Measurements from ENCODE around the gene SLC47A2.

The SLC47A2 gene

DNA sequence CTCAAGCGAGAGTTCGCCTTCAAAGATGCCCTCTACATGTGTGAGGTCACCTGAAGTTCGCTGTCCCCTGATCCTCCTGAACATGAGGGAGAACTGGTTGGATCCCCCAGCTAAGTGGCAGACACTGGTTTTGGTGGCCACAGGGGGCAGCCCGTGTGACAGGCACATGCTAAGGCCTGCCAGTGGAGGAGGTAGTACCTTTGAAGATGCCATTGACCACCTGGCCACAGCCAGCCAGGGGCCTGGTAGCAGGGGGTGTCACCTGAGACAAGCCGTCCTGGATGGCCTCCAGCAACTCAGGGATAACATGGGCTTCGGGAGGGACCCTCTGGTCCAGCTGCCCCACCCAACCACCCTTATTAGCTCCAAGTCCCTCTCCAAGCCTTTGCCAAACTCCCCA lies 39.0 kb upstream of the SLC47A2 start:
- 92% methylated on average over 6 of the region's 6 CpGs for WGBS
- H3K27ac ChIP-seq (ENCODE audit: low read depth, low read length), result no peak overlapping the region
- H3K27me3 ChIP-seq (ENCODE audit: insufficient read depth, low read length), result no peaks in the 10 kb centered on the region
- H3K9me3 ChIP-seq (ENCODE audit: insufficient read depth, low read depth, low read length), result no peaks in the 10 kb centered on the region
- H3K9ac ChIP-seq (ENCODE audit: low read depth, low read length), result no peak overlapping the region
- no peaks in the 10 kb centered on the region for H3K4me1 ChIP-seq (ENCODE audit: insufficient read depth, low read length)
- no peaks in the 10 kb centered on the region for H3K36me3 ChIP-seq (ENCODE audit: insufficient read depth, low read length)
- H3K4me3 ChIP-seq (ENCODE audit: low read length), result no peak overlapping the region

DNA sequence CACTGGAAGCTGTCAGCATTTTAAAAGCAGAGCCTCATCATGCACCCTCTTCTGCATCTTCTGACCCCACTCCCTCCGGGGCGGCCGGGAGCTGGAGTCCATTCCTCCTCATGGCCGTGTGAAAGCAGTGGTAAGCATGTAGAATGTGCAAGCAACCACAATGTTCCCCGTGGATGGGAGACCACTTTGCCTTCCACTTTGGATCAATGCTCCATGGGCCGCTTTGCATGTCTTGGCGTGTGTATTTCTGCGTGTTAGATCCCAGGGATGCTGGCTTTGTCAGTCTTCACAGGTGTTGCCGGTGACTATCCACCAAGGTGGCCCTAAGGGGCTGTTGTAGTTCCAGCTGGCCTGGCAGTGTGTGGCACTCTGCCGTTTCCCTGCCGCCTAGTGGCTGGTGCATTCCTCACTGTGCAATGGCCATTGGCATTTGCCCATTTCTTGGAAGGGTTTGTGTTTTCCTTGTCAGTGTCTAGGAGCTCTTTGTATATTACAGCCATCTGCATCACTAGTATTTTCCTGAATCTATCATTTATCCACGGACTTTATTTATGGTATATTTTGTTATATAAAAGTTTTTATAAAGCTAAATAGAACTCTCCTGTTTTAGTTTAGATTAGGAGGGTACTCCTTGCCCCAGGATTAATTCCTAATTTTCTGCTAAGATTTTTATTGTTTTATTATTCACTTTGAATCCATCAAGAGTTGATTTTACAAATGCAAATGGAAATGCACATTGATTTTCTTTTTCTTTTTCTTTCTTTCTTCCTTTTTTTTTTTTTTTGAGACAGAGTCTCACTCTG lies 37.5 kb upstream of the SLC47A2 start:
- H3K27me3 ChIP-seq (ENCODE audit: insufficient read depth, low read length), result no peaks in the 10 kb centered on the region
- H3K4me3 ChIP-seq (ENCODE audit: low read length), result no peak overlapping the region
- no peak overlapping the region for H3K27ac ChIP-seq (ENCODE audit: low read depth, low read length)
- H3K36me3 ChIP-seq (ENCODE audit: insufficient read depth, low read length), result no peaks in the 10 kb centered on the region
- no peaks in the 10 kb centered on the region for H3K4me1 ChIP-seq (ENCODE audit: insufficient read depth, low read length)
- H3K9me3 ChIP-seq (ENCODE audit: insufficient read depth, low read depth, low read length), result no peaks in the 10 kb centered on the region
- 88% methylated on average over 11 of the region's 12 CpGs for WGBS
- no peak overlapping the region for H3K9ac ChIP-seq (ENCODE audit: low read depth, low read length)

DNA sequence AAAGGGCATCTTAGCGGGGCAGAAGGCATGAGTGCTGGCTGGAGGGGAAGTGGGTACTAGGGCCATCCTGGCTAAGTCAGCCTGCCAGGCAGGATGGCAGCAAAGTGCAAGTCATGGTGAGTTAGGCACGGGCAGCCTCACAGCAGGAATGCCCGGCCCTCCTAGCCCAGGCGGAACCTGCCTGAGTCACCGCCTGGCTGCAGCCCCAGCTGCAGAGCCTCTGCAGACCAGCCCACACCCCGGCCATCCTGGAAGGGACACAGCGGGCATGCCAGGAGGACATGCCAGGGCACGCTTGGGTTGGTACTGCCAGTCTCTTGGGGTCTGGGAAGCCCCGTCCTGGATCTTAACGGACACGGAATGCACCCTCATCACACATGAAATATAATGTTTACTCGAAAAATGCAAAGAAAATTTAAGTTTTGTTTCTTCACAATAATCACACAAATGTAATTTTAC lies 36.7 kb upstream of the SLC47A2 start:
- Histone ChIP-seq H3K4me3 (ENCODE audit: low read length) (no peak overlapping the region), H3K27me3 (ENCODE audit: insufficient read depth, low read length) (no peaks in the 10 kb centered on the region), H3K27ac (ENCODE audit: low read depth, low read length) (no peak overlapping the region), H3K36me3 (ENCODE audit: insufficient read depth, low read length) (no peaks in the 10 kb centered on the region), H3K9ac (ENCODE audit: low read depth, low read length) (no peak overlapping the region), H3K4me1 (ENCODE audit: insufficient read depth, low read length) (no peaks in the 10 kb centered on the region), H3K9me3 (ENCODE audit: insufficient read depth, low read depth, low read length) (no peaks in the 10 kb centered on the region)
- 85% methylated on average over 12 of the region's 12 CpGs for WGBS

DNA sequence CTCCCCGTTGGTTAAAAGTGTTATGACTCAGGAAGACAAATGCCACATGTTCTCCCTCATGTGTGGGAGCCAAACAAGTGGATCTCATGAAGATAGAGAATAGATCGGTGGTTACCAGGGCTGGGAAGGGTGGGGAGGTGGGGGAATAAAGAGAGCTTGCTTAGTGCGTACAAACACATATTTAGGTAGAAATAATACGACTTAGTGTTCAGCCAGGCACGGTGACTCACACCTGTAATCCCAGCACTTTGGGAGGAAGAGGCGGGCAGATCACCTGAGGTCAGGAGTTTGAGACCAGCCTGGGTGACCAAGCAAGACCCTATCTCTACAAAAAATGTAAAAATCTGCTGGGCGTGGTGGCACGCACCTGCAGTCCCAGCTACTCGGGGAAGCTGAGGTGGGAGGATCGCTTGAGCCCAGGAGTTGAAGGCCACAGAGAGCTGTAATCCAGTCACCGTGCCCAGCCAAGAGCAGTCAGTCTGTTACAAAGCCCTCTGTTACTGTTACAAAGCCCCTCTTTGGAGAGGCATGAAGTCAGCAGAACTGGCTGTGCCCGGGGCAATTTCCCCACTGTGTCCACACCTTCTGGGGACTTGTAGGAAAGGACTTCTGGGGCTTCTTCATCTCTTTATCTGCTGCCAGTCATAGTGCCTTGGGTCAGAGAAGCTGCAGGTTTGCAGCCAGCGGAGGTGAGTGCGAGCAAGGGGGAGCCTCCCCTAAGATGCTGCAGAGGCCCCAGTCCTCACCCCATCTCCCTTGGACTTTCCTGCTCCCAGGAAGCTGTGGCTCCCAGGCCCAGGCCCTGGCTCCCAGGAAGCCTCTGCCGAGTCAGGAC lies 36.0 kb upstream of the SLC47A2 start:
- Histone ChIP-seq H3K9ac (ENCODE audit: low read depth, low read length) (no peak overlapping the region), H3K9me3 (ENCODE audit: insufficient read depth, low read depth, low read length) (no peaks in the 10 kb centered on the region), H3K4me1 (ENCODE audit: insufficient read depth, low read length) (no peaks in the 10 kb centered on the region), H3K36me3 (ENCODE audit: insufficient read depth, low read length) (no peaks in the 10 kb centered on the region), H3K27me3 (ENCODE audit: insufficient read depth, low read length) (no peaks in the 10 kb centered on the region), H3K27ac (ENCODE audit: low read depth, low read length) (no peak overlapping the region), H3K4me3 (ENCODE audit: low read length) (no peak overlapping the region)
- WGBS, result 92% methylated on average over 15 of the region's 15 CpGs

DNA sequence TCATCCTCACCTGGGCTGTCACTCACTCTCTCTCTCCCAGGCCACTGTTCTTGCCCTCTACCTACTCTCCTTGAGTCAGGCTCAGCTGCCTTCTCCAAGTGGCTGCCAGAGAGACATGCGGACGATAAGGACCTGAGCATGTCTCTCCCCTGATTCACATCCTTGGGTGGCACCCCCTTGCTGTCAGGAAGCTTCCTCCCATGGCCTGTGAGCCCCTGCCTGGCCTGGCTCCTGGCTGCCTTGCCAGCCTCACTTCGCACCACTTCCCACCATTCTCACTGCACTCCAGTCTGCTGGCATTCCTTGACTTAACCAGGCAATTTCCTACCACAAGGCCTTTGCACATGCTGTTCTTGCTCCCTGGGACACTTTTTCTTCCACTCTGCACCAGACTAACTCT lies 34.5 kb upstream of the SLC47A2 start:
- Histone ChIP-seq H3K27ac (ENCODE audit: low read depth, low read length) (no peak overlapping the region), H3K4me1 (ENCODE audit: insufficient read depth, low read length) (no peaks in the 10 kb centered on the region), H3K4me3 (ENCODE audit: low read length) (no peak overlapping the region), H3K27me3 (ENCODE audit: insufficient read depth, low read length) (peaks cover 2% of the 10 kb centered on the region), H3K9ac (ENCODE audit: low read depth, low read length) (no peak overlapping the region), H3K36me3 (ENCODE audit: insufficient read depth, low read length) (no peaks in the 10 kb centered on the region), H3K9me3 (ENCODE audit: insufficient read depth, low read depth, low read length) (no peaks in the 10 kb centered on the region)
- 95% methylated on average over 3 of the region's 3 CpGs for WGBS

DNA sequence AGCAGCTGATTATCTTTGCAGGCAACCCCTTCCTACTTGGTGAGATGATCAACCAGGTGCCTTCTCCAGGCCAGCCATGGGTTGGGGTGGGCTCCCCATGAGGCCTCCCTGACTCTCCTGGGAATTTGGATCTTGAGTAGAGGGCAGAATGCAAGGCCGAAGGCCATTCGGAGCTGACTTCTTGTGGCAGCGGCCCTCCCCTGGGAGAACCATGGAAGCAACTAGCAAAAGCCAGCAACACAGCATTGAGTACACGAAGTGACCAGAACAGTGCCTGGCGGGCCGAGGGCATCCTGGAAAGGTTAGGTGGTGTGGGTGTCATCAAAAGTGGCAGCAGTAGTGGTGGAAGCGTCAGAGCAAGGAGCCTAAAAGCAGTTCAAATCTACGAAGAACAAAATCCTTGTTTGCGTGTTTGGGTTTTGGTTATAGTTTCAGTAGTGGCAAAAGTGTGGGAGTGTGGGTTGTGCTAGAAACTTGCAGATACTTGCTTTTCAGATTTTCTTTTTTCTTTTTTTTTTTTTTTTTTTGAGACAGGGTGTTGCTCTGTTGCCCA lies 33.7 kb upstream of the SLC47A2 start:
- Histone ChIP-seq H3K9me3 (ENCODE audit: insufficient read depth, low read depth, low read length) (no peaks in the 10 kb centered on the region), H3K9ac (ENCODE audit: low read depth, low read length) (no peak overlapping the region), H3K27me3 (ENCODE audit: insufficient read depth, low read length) (peaks cover 9% of the 10 kb centered on the region), H3K4me3 (ENCODE audit: low read length) (no peak overlapping the region), H3K4me1 (ENCODE audit: insufficient read depth, low read length) (no peaks in the 10 kb centered on the region), H3K27ac (ENCODE audit: low read depth, low read length) (no peak overlapping the region), H3K36me3 (ENCODE audit: insufficient read depth, low read length) (no peaks in the 10 kb centered on the region)
- 94% methylated on average over 9 of the region's 9 CpGs for WGBS

DNA sequence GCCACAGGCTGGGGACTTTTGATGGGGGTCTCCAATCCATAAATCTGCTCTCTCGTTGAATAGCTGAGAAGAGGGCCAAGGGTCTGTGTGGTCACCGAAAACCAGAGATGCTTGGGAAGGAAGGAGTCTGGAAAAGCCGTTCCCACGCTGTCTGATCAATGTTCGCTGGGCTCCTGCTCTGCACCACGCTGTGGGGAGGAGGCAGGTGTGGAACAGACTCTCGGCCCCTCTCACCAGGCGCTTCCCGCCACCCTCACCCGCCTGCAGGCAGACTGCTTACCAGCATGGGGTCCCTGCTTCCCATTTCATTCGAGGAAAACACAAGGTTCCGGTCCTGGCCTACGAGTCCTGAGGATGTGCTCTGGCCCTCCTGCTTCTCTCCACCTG lies 32.4 kb upstream of the SLC47A2 start:
- peaks cover 11% of the 10 kb centered on the region for H3K27me3 ChIP-seq (ENCODE audit: insufficient read depth, low read length)
- no peaks in the 10 kb centered on the region for H3K4me1 ChIP-seq (ENCODE audit: insufficient read depth, low read length)
- H3K9ac ChIP-seq (ENCODE audit: low read depth, low read length), result no peak overlapping the region
- H3K27ac ChIP-seq (ENCODE audit: low read depth, low read length), result no peak overlapping the region
- no peak overlapping the region for H3K4me3 ChIP-seq (ENCODE audit: low read length)
- no peaks in the 10 kb centered on the region for H3K36me3 ChIP-seq (ENCODE audit: insufficient read depth, low read length)
- 74% methylated on average over 13 of the region's 13 CpGs for WGBS
- H3K9me3 ChIP-seq (ENCODE audit: insufficient read depth, low read depth, low read length), result no peaks in the 10 kb centered on the region

DNA sequence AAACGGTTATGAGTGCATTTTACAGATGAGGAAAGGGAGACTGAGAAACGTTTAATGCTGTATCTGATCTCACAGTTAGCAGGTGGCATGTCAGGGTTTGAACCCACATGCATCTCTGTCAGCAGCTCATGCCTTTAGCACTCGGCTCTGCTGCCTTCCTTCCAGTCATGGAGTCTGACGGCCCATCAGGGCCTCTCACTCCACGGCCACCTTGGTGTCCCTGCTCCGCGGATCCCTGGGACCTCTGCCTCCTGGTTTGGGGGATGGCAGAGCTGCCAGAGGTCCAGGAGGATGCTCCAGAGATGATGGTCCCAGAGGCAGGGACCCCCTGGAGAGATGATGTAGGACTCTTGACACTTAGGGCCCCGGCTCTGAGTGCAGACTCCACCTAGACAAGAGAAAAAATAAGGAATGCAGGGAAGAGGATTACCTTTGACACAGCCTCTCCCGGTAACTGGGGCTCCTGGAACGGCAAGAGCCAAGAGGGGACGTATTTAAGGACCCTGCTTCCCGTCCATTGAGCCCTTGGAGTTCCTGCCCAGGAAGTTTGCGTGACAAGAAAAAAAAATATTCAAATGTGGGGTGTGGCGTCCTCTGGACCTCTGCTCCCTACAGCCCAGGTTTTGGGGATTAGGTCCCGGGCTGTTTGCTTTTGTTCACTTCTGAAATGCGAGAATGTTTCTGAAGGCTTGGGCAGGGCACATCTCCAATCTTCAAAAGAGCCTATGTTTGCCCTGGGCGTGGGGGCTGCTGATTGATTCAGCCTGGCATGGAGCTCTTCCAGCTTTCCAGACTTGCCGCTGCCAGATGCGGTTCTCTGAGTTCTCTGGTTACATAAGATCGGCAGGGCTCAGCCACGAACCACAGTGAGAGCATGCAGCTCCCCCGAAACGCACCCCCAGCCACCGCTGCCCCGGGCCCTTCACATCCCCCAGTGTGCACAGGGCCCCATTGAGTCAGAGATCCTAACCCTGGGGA lies 31.7 kb upstream of the SLC47A2 start, which contains the start of gene ALDH3A1:
Gene ALDH3A1 (minus strand): TSS at position 470 of the 978 bp plus-strand sequence. CDS start 3,169 bp downstream, outside the sequence.
- WGBS, result 83% methylated on average over 25 of the region's 25 CpGs
- no peak within 1 kb of the TSS for H3K9ac ChIP-seq (ENCODE audit: low read depth, low read length)
- H3K36me3 ChIP-seq (ENCODE audit: insufficient read depth, low read length), result no peaks in the 10 kb centered on the region
- H3K9me3 ChIP-seq (ENCODE audit: insufficient read depth, low read depth, low read length), result no peaks in the 10 kb centered on the region
- peaks cover 11% of the 10 kb centered on the region for H3K27me3 ChIP-seq (ENCODE audit: insufficient read depth, low read length)
- H3K4me1 ChIP-seq (ENCODE audit: insufficient read depth, low read length), result no peaks in the 10 kb centered on the region
- no peak within 1 kb of the TSS for H3K27ac ChIP-seq (ENCODE audit: low read depth, low read length)
- no peak within 1 kb of the TSS for H3K4me3 ChIP-seq (ENCODE audit: low read length)

DNA sequence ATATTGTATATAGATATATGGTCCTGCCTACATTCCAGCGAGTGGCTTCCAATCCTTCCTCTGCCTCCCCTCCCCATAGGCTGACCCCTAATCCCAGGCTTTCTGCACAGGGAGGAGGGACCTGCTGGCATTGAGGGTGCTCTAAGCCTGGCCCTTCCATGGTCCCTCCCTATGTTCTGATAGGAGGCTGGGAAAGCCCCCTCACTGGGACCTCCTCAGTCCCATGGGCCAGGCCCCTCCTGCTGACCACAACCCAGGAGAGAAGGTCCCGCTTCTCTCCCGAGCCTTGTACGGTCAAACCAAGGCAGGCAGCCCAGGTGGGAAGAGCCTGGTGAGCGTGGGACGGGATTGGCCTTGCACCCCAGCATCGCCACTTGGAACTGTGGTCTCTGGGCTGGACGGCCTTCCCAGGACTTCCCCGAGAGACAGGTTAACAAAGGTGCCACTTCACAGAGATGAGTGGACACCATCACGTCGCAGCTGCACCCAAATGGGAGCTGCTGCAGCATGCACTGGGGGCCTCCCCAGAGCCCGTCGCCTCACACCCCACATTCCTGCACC lies 30.9 kb upstream of the SLC47A2 start:
- Histone ChIP-seq H3K27me3 (ENCODE audit: insufficient read depth, low read length) (peaks cover 11% of the 10 kb centered on the region), H3K36me3 (ENCODE audit: insufficient read depth, low read length) (no peaks in the 10 kb centered on the region), H3K27ac (ENCODE audit: low read depth, low read length) (no peak overlapping the region), H3K9ac (ENCODE audit: low read depth, low read length) (no peak overlapping the region), H3K9me3 (ENCODE audit: insufficient read depth, low read depth, low read length) (no peaks in the 10 kb centered on the region), H3K4me1 (ENCODE audit: insufficient read depth, low read length) (no peaks in the 10 kb centered on the region), H3K4me3 (ENCODE audit: low read length) (no peak overlapping the region)
- WGBS, result 92% methylated on average over 12 of the region's 13 CpGs

DNA sequence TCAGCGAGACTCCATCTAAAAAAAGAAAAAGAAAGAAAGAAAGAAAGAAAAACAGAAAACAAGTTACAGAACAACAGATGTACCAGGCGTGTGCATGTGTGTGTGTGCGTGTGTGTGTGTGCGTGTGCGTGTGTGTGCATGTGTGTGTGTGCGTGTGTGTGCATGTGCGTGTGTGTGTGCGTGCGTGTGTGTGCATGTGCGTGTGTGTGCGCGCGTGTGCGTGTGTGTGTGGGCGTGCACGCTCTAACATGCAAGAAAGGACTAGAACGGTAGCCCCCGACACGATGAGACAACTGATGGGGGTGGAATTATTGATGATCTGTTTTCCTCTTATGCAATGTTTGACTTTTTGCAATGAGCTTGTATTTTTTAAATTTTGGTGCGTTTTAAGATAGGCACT lies 30.1 kb upstream of the SLC47A2 start:
- no peak overlapping the region for H3K27ac ChIP-seq (ENCODE audit: low read depth, low read length)
- no peaks in the 10 kb centered on the region for H3K4me1 ChIP-seq (ENCODE audit: insufficient read depth, low read length)
- no peaks in the 10 kb centered on the region for H3K36me3 ChIP-seq (ENCODE audit: insufficient read depth, low read length)
- H3K4me3 ChIP-seq (ENCODE audit: low read length), result no peak overlapping the region
- no peak overlapping the region for H3K9ac ChIP-seq (ENCODE audit: low read depth, low read length)
- peaks cover 11% of the 10 kb centered on the region for H3K27me3 ChIP-seq (ENCODE audit: insufficient read depth, low read length)
- no peaks in the 10 kb centered on the region for H3K9me3 ChIP-seq (ENCODE audit: insufficient read depth, low read depth, low read length)
- 95% methylated on average over 20 of the region's 20 CpGs for WGBS

Data from HUES64 (cell line).